Mesendoderm (in vitro differentiated cells): ENCODE measurements around the gene FRMPD4.

Experiments
- DNase-seq: peaks from one replicate; pipeline ENCODE4 v3.0.0; 2013
- H2AK5ac ChIP-seq: 2 replicates; pipeline ENCODE4 v1.6.1; 2013; ENCODE audit warnings: low read length, inconsistent platforms
- H2BK120ac ChIP-seq: 2 replicates; pipeline ENCODE4 v1.6.1; 2013; ENCODE audit warnings: low read depth, mild to moderate bottlenecking, low read length, moderate library complexity, mixed read lengths
- H2BK15ac ChIP-seq: replicated peaks from 2 replicates; pipeline ENCODE4 v1.6.1; 2013; ENCODE audit warnings: low read depth, mild to moderate bottlenecking, moderate library complexity
- H2BK5ac ChIP-seq: 2 replicates; pipeline ENCODE4 v1.6.1; 2013; ENCODE audit warnings: low read length, inconsistent platforms
- H3K18ac ChIP-seq: 2 replicates; pipeline ENCODE4 v1.6.1; 2013; ENCODE audit warnings: mild to moderate bottlenecking, low read length, mixed read lengths
- H3K23ac ChIP-seq: one replicate; pipeline ENCODE4 v1.6.1; 2013; ENCODE audit warnings: low read length
- H3K27ac ChIP-seq: 2 replicates; pipeline ENCODE4 v1.5.1; 2013; ENCODE audit warnings: low read depth, mild to moderate bottlenecking, inconsistent platforms, low read length, moderate library complexity
- H3K27me3 ChIP-seq: 2 replicates; pipeline ENCODE4 v1.6.1; 2013; ENCODE audit warnings: low read length, control low read depth, mild to moderate bottlenecking, inconsistent platforms; ENCODE audit not compliant: insufficient read depth, poor library complexity
- H3K36me3 ChIP-seq: 2 replicates; pipeline ENCODE4 v1.6.1; 2013; ENCODE audit warnings: low read length, inconsistent platforms; ENCODE audit not compliant: control insufficient read depth, insufficient read depth
- H3K4ac ChIP-seq: one replicate; pipeline ENCODE4 v1.6.1; 2013; ENCODE audit warnings: low read depth, mild to moderate bottlenecking, low read length, moderate library complexity
- H3K4me1 ChIP-seq: 2 replicates; pipeline ENCODE4 v1.6.1; 2013; ENCODE audit warnings: low read depth, low read length, inconsistent platforms; ENCODE audit not compliant: control insufficient read depth
- H3K4me2 ChIP-seq: 2 replicates; pipeline ENCODE4 v1.6.1; 2013; ENCODE audit warnings: low read length
- H3K4me3 ChIP-seq: 2 replicates; pipeline ENCODE4 v1.5.1; 2013; ENCODE audit warnings: mild to moderate bottlenecking, low read length
- H3K56ac ChIP-seq: one replicate; pipeline ENCODE4 v1.6.1; 2013; ENCODE audit warnings: low read length
- H3K79me1 ChIP-seq: 2 replicates; pipeline ENCODE4 v1.6.1; 2013; ENCODE audit warnings: low read length, inconsistent platforms
- H3K79me2 ChIP-seq: 2 replicates; pipeline ENCODE4 v1.6.1; 2013; ENCODE audit warnings: mild to moderate bottlenecking, low read length; ENCODE audit not compliant: control insufficient read depth, insufficient read depth
- H3K9ac ChIP-seq: 2 replicates; pipeline ENCODE4 v1.6.1; 2013; ENCODE audit warnings: low read length, inconsistent platforms
- H4K5ac ChIP-seq: one replicate; pipeline ENCODE4 v1.6.1; 2013; ENCODE audit warnings: low read length
- H4K8ac ChIP-seq: one replicate; pipeline ENCODE4 v1.6.1; 2013; ENCODE audit warnings: low read depth, mild to moderate bottlenecking, control low read depth, low read length, moderate library complexity
- WGBS: extraction: QIAGEN DNeasy Blood & Tissue Kit; methylation state at CpG from one replicate; pipeline ENCODE4 v1.1.7; 2013; ENCODE audit warnings: low lambda C conversion rate, missing lambda C conversion rate; ENCODE audit not compliant: insufficient coverage; ENCODE audit errors: extremely low coverage; 5-methylcytosine and 5-hydroxymethylcytosine counted together

FRMPD4 gene

GRCh38 chrX:12673487-12673886 is 535.2 kb downstream of the FRMPD4 start:
- H2AK5ac ChIP-seq = no peak overlapping the region
- H3K4ac ChIP-seq = no peak overlapping the region
- H4K5ac ChIP-seq = no peak overlapping the region
- no peak overlapping the region for H3K4me3 ChIP-seq
- H2BK15ac ChIP-seq = no peak overlapping the region
- DNase-seq = no peak
- no peaks in the 10 kb centered on the region for H3K79me2 ChIP-seq
- no peaks in the 10 kb centered on the region for H3K27me3 ChIP-seq
- no peak overlapping the region for H3K9ac ChIP-seq
- H2BK120ac ChIP-seq = no peak overlapping the region
- no peak overlapping the region for H3K56ac ChIP-seq
- no peak overlapping the region for H2BK5ac ChIP-seq
- H3K18ac ChIP-seq = no peak overlapping the region
- H3K79me1 ChIP-seq = no peaks in the 10 kb centered on the region
- no peak overlapping the region for H3K4me2 ChIP-seq
- no CpG with 5 or more reads among the region's 2 CpGs for WGBS
- no peaks in the 10 kb centered on the region for H3K4me1 ChIP-seq
- H3K23ac ChIP-seq = no peak overlapping the region
- H3K27ac ChIP-seq = no peak overlapping the region
- no peak overlapping the region for H4K8ac ChIP-seq
- no peaks in the 10 kb centered on the region for H3K36me3 ChIP-seq

DNA sequence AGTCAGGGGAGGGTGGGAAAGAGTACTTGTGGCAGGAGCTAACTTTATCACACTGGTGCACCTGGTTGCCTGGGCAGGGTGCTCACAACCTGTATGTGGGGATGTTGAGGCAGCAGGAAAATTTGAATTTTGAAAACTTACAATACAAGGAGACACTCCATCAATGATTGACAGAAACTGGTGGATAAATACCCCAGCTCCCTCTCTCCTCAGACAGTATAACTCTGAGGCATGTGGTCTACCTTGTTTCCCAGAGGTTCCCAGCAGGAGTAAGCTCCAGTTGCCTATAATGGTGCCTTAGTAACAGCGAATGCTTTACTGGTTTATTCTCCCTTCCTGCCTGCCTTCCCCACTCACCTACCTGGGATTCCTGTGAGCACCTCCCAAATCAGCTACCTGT is 541.2 kb downstream of the FRMPD4 start:
- H2BK120ac ChIP-seq = no peak overlapping the region
- no peak overlapping the region for H2BK15ac ChIP-seq
- H3K27me3 ChIP-seq = no peaks in the 10 kb centered on the region
- H3K79me2 ChIP-seq = no peaks in the 10 kb centered on the region
- H3K23ac ChIP-seq = no peak overlapping the region
- no peak overlapping the region for H2BK5ac ChIP-seq
- H4K5ac ChIP-seq = no peak overlapping the region
- no peak overlapping the region for H3K18ac ChIP-seq
- H3K79me1 ChIP-seq = no peaks in the 10 kb centered on the region
- H3K36me3 ChIP-seq = no peaks in the 10 kb centered on the region
- WGBS = no CpG with 5 or more reads among the region's 1 CpG
- no peak overlapping the region for H3K4me3 ChIP-seq
- H3K4me1 ChIP-seq = no peaks in the 10 kb centered on the region
- DNase-seq = no peak
- no peak overlapping the region for H3K4ac ChIP-seq
- H3K9ac ChIP-seq = no peak overlapping the region
- H3K27ac ChIP-seq = no peak overlapping the region
- H3K4me2 ChIP-seq = no peak overlapping the region
- no peak overlapping the region for H2AK5ac ChIP-seq
- no peak overlapping the region for H4K8ac ChIP-seq
- no peak overlapping the region for H3K56ac ChIP-seq

DNA sequence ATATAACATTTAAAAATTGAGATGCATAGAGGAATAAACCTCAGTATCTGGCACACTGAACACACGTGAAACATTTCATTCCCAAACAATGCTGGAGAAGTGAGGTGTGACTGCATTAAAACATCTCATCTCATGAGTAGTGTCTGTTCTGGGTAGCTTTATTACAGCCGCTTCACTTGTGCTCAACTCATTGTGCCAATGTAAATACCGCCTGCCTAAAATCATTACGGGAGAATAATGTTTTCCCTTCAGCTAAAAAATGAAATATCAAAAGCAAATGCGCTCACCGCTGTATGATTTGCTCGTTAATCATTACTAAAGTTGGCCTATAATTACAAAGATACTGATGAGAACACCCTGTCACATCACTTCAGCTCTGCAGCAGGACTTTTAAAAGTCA is 542.8 kb downstream of the FRMPD4 start:
- H3K4me2 ChIP-seq = no peak overlapping the region
- H2BK15ac ChIP-seq = no peak overlapping the region
- H3K18ac ChIP-seq = no peak overlapping the region
- H3K23ac ChIP-seq = no peak overlapping the region
- no peak overlapping the region for H2BK5ac ChIP-seq
- H2AK5ac ChIP-seq = no peak overlapping the region
- no peak overlapping the region for H3K4ac ChIP-seq
- no peaks in the 10 kb centered on the region for H3K79me2 ChIP-seq
- no peak overlapping the region for H3K4me3 ChIP-seq
- H3K9ac ChIP-seq = no peak overlapping the region
- H3K56ac ChIP-seq = no peak overlapping the region
- no peak overlapping the region for H4K8ac ChIP-seq
- no peak overlapping the region for H3K27ac ChIP-seq
- no peak overlapping the region for H4K5ac ChIP-seq
- no CpG with 5 or more reads among the region's 7 CpGs for WGBS
- H3K79me1 ChIP-seq = no peaks in the 10 kb centered on the region
- no peak for DNase-seq
- H3K36me3 ChIP-seq = no peaks in the 10 kb centered on the region
- H2BK120ac ChIP-seq = no peak overlapping the region
- no peaks in the 10 kb centered on the region for H3K4me1 ChIP-seq
- no peaks in the 10 kb centered on the region for H3K27me3 ChIP-seq

- H4K5ac ChIP-seq = no peak overlapping the region
- no peaks in the 10 kb centered on the region for H3K79me2 ChIP-seq
- no CpG with 5 or more reads among the region's 2 CpGs for WGBS
- no peak overlapping the region for H3K27ac ChIP-seq
- H3K23ac ChIP-seq = no peak overlapping the region
- H3K4me1 ChIP-seq = no peaks in the 10 kb centered on the region
- no peak overlapping the region for H2BK5ac ChIP-seq
- H2BK15ac ChIP-seq = no peak overlapping the region
- H3K9ac ChIP-seq = no peak overlapping the region
- no peak for DNase-seq
- H3K18ac ChIP-seq = no peak overlapping the region
- no peak overlapping the region for H2BK120ac ChIP-seq
- H3K27me3 ChIP-seq = no peaks in the 10 kb centered on the region
- H3K4me3 ChIP-seq = no peak overlapping the region
- H2AK5ac ChIP-seq = no peak overlapping the region
- no peak overlapping the region for H4K8ac ChIP-seq
- no peak overlapping the region for H3K56ac ChIP-seq
- no peaks in the 10 kb centered on the region for H3K79me1 ChIP-seq
- no peaks in the 10 kb centered on the region for H3K36me3 ChIP-seq
- H3K4me2 ChIP-seq = no peak overlapping the region
- H3K4ac ChIP-seq = no peak overlapping the region
These were observed 547.3 kb downstream of the FRMPD4 start for GRCh38 chrX:12685541-12685940.

GRCh38 chrX:12686331-12686730 is 548.1 kb downstream of the FRMPD4 start:
- no peak overlapping the region for H3K56ac ChIP-seq
- no peak overlapping the region for H3K4me3 ChIP-seq
- no peak overlapping the region for H3K4me2 ChIP-seq
- no peak overlapping the region for H3K18ac ChIP-seq
- no peaks in the 10 kb centered on the region for H3K79me1 ChIP-seq
- H2BK120ac ChIP-seq = no peak overlapping the region
- DNase-seq = no peak
- no peak overlapping the region for H4K5ac ChIP-seq
- H3K4me1 ChIP-seq = no peaks in the 10 kb centered on the region
- H4K8ac ChIP-seq = no peak overlapping the region
- H2BK15ac ChIP-seq = no peak overlapping the region
- no peak overlapping the region for H3K9ac ChIP-seq
- H3K4ac ChIP-seq = no peak overlapping the region
- H3K27me3 ChIP-seq = no peaks in the 10 kb centered on the region
- no peaks in the 10 kb centered on the region for H3K79me2 ChIP-seq
- no peak overlapping the region for H2BK5ac ChIP-seq
- H2AK5ac ChIP-seq = no peak overlapping the region
- H3K27ac ChIP-seq = no peak overlapping the region
- H3K23ac ChIP-seq = no peak overlapping the region
- H3K36me3 ChIP-seq = no peaks in the 10 kb centered on the region

DNA sequence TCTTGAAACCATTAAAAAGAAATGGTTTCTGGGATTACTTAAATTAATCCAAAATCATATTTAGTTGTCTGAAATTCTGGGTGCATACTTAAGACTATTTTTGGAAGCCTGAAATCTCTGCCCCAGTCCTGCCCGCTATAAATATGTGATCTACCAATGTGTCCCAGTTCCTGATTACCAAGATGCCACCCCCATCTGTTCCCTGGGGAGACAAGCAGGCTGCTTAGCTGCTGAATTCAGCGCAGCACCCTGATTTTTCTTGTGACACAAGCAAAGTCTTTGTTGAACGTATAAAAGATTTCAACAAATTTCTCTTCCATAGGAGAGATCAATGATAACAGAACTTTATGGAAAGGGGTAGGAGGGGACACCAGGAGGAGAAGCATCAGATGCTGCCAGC is 552.4 kb downstream of the FRMPD4 start:
- H4K5ac ChIP-seq = no peak overlapping the region
- H2BK5ac ChIP-seq = no peak overlapping the region
- no peak overlapping the region for H2BK120ac ChIP-seq
- no peaks in the 10 kb centered on the region for H3K36me3 ChIP-seq
- WGBS = no CpG with 5 or more reads among the region's 3 CpGs
- no peaks in the 10 kb centered on the region for H3K27me3 ChIP-seq
- no peaks in the 10 kb centered on the region for H3K79me1 ChIP-seq
- no peaks in the 10 kb centered on the region for H3K4me1 ChIP-seq
- H3K56ac ChIP-seq = no peak overlapping the region
- no peak overlapping the region for H3K18ac ChIP-seq
- H3K4me2 ChIP-seq = no peak overlapping the region
- H3K23ac ChIP-seq = no peak overlapping the region
- no peak overlapping the region for H3K9ac ChIP-seq
- no peak overlapping the region for H3K27ac ChIP-seq
- no peak overlapping the region for H2AK5ac ChIP-seq
- H3K4me3 ChIP-seq = no peak overlapping the region
- no peak overlapping the region for H4K8ac ChIP-seq
- no peaks in the 10 kb centered on the region for H3K79me2 ChIP-seq
- no peak overlapping the region for H2BK15ac ChIP-seq
- H3K4ac ChIP-seq = no peak overlapping the region
- no peak for DNase-seq
